Activated T-helper 1 cell treated with anti-CD3 and anti-CD28 coated beads, Interleukin-2, amount 50 U/mL, for 16 hours (primary cell): ENCODE results near the gene RGP1.

Experiments used
- DNase-seq, 2 donors: peaks; one replicate each; pipeline ENCODE4 v3.0.0-alpha.2; 2020; ENCODE audit warnings: low read depth in 1 of 2, low spot score in 1 of 2

The RGP1 gene

GRCh38 chr9:35771075-35771433 is 22.0 kb downstream of the RGP1 start:
- DNase-seq: no peak

DNA sequence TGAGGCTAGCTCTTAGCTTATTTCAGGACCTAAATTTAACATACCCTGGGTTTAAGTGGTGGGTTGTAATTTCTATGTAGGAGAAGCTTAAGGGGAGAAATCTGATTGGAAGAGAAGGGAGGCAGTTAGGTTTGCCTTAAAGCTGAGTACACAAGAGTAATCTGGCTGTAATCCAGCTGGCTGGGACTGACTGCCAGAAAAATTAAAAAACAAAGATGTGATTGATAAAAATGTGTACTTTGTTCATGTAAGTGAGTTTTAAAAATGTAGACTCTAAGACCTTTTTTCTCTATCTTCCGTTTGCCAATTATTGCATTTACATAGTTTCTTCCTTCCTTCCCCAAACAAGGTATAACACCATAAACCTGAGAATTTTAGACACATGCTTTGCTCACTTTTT is 22.4 kb downstream of the RGP1 start:
- DNase-seq: no peak

- no peak for DNase-seq
These were observed 22.9 kb downstream of the RGP1 start for GRCh38 chr9:35771943-35772342.

GRCh38 chr9:35774907-35775635 is 26.0 kb downstream of the RGP1 start:
- no peak for DNase-seq

DNA sequence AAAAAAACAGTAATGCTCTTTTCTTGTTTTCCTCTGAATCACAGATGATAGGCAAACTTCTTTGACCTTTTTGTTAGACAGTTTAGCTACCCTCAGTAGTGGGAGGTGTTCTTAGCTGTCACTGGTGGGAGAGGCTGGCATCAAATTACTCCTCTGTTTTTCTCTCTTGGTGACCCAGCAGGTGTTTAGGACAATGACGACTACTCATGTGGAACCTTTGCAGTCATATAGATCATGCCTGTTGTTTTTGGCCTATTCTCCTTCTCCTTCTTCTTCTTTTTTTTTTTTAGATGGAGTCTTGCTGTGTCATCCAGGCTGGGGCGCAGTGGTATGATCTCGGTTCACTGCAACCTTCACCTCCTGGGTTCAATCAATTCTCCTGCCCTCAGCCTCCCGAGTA is 26.9 kb downstream of the RGP1 start:
- DNase-seq: no peak

DNA sequence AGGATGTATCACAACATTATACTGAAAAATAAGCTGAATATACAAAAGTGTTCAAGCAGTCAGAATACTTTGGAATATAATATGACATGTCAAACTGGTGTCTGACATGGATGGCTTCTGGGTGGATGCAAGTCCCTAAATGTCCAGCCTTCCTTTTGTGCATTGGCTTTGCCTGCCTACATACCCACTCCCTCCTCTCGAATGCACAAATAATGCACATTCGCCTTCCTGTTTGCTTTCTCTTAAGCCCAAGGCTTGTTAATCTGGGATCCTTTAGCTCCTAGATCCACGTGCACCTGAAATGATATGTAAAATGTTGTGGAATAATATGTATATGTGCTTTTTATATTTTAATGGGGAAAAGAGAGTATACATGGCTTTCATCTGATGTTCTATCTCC is 29.4 kb downstream of the RGP1 start:
- DNase-seq: no peak

DNA sequence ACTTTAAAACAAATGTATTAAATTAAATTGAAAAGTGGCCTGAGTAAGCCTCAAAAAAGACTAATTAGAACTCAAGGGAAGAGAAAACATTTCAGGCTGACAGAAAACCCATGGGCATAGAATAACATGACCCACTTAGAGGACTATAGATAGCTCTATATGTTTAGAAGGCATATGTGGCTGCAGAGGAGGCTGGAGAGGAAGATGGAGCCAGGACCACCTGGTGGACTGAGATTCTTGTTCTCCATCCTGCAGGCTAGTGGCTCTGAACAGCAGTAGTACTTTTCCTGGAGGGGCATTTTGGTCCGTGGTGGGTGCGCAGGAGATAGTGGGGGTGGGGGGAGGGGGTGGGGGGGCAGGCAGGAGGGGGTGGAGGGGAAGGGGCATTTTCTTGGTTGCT is 32.0 kb downstream of the RGP1 start:
- DNase-seq: no peak

- no peak for DNase-seq
These were observed 34.3 kb downstream of the RGP1 start for GRCh38 chr9:35783418-35783817.

GRCh38 chr9:35789541-35789940 is 40.5 kb downstream of the RGP1 start:
- DNase-seq: no peak

- DNase-seq: no peak
These were observed 40.9 kb downstream of the RGP1 start for GRCh38 chr9:35790025-35790384.

DNA sequence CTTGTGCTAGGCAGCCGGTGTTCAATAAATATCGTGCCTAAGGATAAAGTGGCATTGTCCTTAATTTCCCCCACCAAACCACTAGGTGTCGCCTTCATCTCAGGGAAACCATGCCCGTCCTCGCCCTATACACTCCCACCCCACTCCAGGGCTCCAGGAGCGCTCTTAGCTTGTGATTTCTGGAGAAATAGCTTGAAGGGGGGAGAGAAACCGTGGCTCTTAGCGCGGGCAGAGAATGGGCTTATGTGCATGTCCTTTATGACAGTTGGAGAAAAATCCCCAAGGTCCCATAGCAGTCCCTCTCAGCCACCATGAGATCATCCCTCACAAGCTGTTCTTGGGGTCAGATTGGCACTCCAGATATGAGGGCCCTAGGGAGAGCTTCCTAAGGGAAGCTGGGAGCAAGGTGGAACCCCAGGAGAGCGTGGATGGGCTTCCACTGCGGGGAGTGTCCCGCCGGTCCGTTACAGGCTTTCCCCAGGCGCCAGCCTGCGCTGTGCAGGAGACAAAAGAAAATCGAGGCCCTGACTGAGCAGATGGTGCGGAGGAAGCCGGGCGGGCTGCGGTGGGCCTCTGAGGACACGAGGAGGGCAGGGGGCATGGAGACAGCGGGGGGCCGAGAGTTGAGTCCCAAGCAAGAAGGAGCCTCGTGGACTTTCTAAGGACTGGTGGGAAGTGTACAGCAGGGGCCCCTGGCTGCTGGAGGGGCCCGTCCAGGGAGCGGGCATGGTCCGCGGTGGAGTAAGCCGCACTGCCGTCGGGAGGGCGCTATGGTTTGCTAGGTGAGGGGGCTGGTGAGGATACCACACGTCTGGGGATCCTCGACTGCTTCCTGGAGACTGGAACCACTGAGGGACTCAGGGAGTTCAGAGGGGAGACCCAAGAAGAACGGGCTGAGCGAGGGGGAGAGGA is 41.6 kb downstream of the RGP1 start:
- DNase-seq: peak in 1 of 2 donors; percentile 37

DNA sequence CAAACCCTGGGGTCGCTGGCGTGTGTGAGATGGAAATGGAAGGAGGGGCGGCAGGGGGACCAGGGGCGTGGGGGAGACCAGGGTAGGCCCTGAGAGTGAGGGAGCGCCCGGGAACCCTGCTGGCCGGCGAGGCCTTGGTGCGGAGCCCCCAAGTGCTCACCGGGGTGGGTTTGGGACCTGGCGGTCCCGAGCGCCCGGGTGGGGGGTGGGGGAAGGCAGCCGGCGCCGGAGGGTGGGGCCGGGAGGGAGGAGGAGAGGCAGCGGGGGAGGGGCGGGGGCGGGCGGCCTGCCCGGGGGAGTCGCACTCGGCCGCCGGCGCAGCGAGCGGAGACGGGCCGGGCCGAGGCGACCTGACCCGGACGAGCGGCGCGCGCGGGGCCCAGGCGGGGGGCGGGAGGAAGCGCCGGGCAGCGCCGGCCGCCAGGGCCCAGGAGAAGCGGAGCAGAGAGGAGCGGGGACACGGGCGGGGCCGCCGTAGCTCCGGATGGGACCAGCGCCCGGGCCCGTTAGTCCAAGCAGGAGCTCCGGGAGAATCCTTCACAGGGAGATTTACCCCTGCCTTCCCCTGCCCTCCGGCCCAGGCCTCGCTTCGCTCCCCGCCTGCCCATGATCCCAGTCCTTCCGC is 42.3 kb downstream of the RGP1 start, which contains the start of gene NPR2:
TSS of gene NPR2 (plus strand) at position 295 of the 625 bp plus-strand sequence. CDS start 818 bp downstream, outside the sequence.
- DNase-seq: no peak

DNA sequence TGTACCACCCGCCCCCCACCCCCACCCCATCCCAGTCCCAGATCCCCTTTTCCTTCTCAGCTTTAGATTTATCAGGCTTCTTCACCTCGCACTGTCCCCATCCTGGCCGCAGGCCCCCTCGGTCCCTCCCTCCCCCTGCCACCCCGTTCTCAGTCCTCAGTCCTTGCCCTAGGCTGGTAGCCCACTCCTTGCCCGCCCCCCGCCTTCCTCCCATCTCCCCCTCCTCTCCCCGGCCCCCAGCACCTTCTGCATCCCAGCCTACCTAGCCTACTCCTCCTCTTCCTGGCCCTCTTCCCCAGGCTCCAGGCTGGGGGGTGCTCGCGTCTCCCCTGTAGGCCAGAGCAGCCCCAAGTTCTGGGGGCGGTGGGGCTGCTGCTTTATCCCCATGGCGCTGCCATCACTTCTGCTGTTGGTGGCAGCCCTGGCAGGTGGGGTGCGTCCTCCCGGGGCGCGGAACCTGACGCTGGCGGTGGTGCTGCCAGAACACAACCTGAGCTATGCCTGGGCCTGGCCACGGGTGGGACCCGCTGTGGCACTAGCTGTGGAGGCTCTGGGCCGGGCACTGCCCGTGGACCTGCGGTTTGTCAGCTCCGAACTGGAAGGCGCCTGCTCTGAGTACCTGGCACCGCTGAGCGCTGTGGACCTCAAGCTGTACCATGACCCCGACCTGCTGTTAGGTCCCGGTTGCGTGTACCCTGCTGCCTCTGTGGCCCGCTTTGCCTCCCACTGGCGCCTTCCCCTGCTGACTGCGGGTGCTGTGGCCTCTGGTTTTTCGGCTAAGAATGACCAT is 43.1 kb downstream of the RGP1 start:
- no peak for DNase-seq

- no peak for DNase-seq
These were observed 43.7 kb downstream of the RGP1 start for GRCh38 chr9:35792826-35793225.

DNA sequence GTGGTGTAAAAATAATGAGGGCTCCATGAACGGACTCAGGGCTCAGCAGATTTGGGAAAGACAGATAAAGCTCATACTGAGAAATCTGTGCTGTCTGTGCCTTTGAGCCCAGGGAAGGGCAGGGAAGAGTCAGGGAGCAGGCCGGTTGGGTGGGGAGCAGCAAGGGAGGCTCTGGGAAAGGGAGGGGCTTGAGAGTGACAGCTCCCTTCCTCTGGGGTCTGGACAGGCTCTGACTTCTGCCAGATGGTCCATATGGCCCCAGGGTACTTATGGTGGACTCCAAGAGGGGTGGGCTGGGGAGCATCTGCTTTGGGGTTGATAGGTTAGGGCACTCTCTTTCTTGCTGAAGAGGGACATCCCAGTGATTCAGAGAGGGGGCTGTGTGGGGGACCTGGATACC is 44.4 kb downstream of the RGP1 start:
- no peak for DNase-seq

DNA sequence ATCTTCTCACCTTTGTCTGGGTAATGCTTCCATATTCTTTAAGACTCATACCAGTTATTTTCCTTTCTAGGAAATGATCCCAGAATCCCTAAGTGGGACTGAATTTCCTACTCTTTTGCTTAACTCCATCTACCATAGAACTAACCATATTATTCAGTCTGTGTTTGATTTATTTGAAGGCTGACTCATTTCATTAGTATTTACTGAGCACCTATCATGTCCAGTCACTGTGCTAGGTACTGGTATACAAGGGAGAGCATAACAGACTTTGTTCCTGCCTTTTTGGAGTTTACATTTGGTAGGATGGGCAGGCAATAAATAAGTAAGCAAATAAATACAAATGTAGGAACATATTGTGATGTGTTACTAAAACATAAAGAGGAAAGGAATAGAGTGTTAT is 46.6 kb downstream of the RGP1 start:
- DNase-seq: no peak

GRCh38 chr9:35797311-35798109 is 48.4 kb downstream of the RGP1 start:
- no peak for DNase-seq

- peak in 1 of 2 donors; percentile 21 for DNase-seq
These were observed 49.7 kb downstream of the RGP1 start for GRCh38 chr9:35798658-35799374.

DNA sequence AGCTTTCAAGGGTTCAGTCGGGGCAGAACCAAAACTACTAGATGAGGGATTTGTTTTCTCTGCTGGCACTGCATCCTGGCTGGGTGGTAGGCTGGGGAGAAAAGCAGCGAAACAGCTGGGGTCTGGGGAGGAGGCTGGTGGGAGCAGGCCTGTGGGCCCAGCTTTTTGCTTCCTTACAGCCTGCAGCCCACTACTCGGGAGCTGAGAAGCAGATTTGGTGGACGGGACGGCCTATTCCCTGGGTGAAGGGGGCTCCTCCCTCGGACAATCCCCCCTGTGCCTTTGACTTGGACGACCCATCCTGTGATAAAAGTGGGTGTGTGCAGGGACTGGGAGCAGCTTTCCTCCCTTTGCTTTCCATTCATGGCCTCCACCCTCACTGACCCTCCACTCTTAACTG is 51.4 kb downstream of the RGP1 start:
- DNase-seq: no peak
